ENCODE measurements around the gene NLRC5. TPM values are rescaled to one million over a fixed set of nuclear protein-coding genes. Genes with fewer than 3 reads are reported as not detected.

NLRC5 gene
- total RNA-seq, 4 donors from 2014 or later, result 14.4 to 22.5 (median 16.6) TPM

DNA sequence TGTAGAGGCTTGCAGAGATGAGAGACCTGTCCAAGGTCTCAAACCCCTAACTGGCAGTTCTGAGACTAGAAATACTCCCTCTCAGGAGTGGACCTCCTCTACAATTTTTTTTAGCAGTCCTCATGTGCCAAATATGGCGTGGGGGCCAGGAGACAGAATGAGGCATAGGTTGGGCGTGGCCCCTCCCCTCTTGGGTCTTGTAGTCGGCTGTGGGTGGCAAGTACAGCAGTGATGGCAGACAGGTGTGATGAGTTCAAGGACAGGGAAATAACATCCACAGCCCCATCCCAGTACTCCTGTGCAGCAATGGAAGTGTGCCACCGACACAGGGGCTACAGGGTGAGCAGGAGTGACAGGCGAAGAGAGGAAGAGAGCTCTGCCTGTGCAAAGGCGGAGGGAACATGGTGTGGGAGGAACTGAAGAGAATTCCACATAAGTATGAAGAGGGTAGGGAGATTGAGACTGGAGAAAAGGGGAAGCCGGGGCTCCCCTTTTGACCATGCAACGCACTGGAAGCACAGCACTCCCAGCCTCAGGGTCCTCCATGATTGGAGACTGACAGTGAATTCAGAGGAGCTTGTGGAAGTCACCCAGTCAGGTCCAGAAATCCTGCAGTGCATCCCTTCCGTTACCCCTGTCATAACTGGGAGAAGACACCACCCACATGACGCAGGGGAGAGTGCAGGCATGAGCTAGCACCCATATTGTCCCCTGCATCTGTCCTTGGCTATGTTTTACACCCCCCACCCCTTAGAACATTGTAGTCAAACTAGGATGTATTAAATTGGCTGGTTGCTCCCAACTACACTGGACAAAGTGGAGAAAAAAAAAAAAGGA lies 42.4 kb upstream of the NLRC5 start:
- WGBS, result 89% methylated on average over 10 of the region's 10 CpGs
- Histone ChIP-seq H3K4me1 (peaks cover 0 to 4% (median 0%) of the 10 kb centered on the region in 4 donors), H3K27me3 (no peaks in the 10 kb centered on the region), H3K27ac (replicated peaks in 1 of 4) (no peak overlapping the region), H3K36me3 (peaks cover 36 to 70% (median 61%) of the 10 kb centered on the region in 4 donors), H3K4me3 (no peak overlapping the region), H3K9me3 (no peaks in the 10 kb centered on the region)
- intact Hi-C loops (cut with DNase I), result loop anchor here (5.0 kb wide), 1 partner anchor 80 kb away; the partner anchor contains the start of gene SLC12A3
- TF ChIP-seq EP300 (IDR thresholded peaks at IDR 0.05), result no peak
- TF ChIP-seq POLR2AphosphoS5 (IDR thresholded peaks at IDR 0.05), result no peak
- TF ChIP-seq, protein P1, sequence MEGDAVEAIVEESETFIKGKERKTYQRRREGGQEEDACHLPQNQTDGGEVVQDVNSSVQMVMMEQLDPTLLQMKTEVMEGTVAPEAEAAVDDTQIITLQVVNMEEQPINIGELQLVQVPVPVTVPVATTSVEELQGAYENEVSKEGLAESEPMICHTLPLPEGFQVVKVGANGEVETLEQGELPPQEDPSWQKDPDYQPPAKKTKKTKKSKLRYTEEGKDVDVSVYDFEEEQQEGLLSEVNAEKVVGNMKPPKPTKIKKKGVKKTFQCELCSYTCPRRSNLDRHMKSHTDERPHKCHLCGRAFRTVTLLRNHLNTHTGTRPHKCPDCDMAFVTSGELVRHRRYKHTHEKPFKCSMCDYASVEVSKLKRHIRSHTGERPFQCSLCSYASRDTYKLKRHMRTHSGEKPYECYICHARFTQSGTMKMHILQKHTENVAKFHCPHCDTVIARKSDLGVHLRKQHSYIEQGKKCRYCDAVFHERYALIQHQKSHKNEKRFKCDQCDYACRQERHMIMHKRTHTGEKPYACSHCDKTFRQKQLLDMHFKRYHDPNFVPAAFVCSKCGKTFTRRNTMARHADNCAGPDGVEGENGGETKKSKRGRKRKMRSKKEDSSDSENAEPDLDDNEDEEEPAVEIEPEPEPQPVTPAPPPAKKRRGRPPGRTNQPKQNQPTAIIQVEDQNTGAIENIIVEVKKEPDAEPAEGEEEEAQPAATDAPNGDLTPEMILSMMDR (IDR thresholded peaks at IDR 0.05), result no peak
- no peak for TF ChIP-seq POLR2A (IDR thresholded peaks at IDR 0.05; ENCODE audit: low read depth)
- DNase-seq (ENCODE audit: extremely low spot score), result no peak

DNA sequence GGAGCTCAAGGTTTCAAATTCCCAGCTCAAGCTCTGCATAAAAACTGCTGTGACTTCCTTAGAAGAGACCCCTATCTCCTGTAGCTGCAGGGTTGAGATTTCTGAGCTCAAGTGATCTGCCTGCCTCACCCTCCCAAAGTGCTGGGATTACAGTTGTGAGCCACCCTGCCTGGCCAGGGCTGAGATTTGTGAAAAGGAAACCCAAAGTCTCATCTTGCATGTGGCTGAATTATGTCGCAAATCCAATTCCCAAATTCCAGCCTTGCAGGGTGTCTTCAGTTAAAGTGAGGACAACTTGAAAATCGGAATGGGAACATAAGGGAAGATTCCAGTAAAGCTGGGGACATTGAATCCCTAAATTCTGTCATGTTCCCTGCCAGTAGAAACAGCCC lies 41.8 kb upstream of the NLRC5 start:
- H3K27me3 ChIP-seq, result no peaks in the 10 kb centered on the region
- peaks cover 0 to 2% (median 0%) of the 10 kb centered on the region in 4 donors for H3K4me1 ChIP-seq
- intact Hi-C loops (cut with DNase I), result loop anchor here (5.0 kb wide), 1 partner anchor 80 kb away; the partner anchor contains the start of gene SLC12A3
- 84% methylated on average over 2 of the region's 2 CpGs for WGBS
- no peak overlapping the region for H3K4me3 ChIP-seq
- TF ChIP-seq POLR2A (IDR thresholded peaks at IDR 0.05; ENCODE audit: low read depth) (no peak), POLR2AphosphoS5 (IDR thresholded peaks at IDR 0.05) (no peak), EP300 (IDR thresholded peaks at IDR 0.05) (no peak)
- TF ChIP-seq, protein P1 (IDR thresholded peaks at IDR 0.05), result no peak
- DNase-seq (ENCODE audit: extremely low spot score), result no peak
- H3K36me3 ChIP-seq, result peaks cover 30 to 64% (median 54%) of the 10 kb centered on the region in 4 donors
- H3K9me3 ChIP-seq, result no peaks in the 10 kb centered on the region
- no peak overlapping the region for H3K27ac ChIP-seq (replicated peaks in 1 of 4)

DNA sequence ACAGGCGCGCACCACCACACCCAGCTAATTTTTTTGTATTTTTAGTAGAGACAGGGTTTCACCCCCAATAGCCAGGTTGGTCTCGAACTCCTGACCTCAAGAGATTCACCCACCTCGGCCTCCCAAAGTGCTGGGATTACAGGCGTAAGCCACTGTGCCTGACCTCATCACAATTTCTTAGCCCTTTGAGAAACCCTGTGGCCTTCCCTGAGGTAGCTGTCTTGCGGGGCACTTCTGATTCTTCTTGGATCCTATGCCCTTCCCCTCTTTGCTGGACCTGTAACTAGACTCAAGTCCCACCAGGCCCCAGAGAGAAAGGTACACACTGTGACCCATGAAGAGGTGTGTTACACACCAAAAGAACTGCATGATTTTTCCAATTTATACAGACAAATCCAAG lies 41.1 kb upstream of the NLRC5 start:
- intact Hi-C loops (cut with DNase I), result loop anchor here (5.0 kb wide), 1 partner anchor 81 kb away; the partner anchor contains the start of gene SLC12A3
- TF ChIP-seq EP300 (IDR thresholded peaks at IDR 0.05), result no peak
- no peak for TF ChIP-seq POLR2A (IDR thresholded peaks at IDR 0.05; ENCODE audit: low read depth)
- TF ChIP-seq POLR2AphosphoS5 (IDR thresholded peaks at IDR 0.05), result no peak
- TF ChIP-seq, protein P1 (IDR thresholded peaks at IDR 0.05), result no peak
- Histone ChIP-seq H3K27ac (replicated peaks in 1 of 4) (no peak overlapping the region), H3K9me3 (no peaks in the 10 kb centered on the region), H3K4me3 (no peak overlapping the region), H3K4me1 (no peaks in the 10 kb centered on the region), H3K27me3 (no peaks in the 10 kb centered on the region), H3K36me3 (peaks cover 23 to 57% (median 48%) of the 10 kb centered on the region in 4 donors)
- WGBS, result over 99% methylated on average over 6 of the region's 6 CpGs
- no peak for DNase-seq (ENCODE audit: extremely low spot score)

DNA sequence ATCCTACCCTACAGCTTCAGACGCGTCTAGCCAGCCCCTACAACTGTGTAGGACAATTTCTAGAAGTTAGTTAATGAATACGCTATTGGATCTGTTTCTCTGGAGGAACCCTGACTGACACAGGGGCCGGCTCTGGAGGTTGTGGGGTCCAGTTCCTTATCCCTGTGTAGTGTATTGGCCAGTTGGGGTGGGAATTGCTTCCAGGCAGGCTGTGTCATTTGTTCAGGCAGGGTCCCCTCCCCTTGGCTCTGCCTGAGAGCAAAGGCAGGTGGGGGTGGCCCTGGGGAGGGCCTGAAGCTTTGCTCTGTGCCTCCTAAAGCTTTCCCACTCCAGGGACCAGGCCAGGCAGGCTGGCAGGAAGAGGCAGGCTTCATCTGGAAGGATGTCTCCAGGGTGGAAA lies 39.3 kb upstream of the NLRC5 start:
- 96% methylated on average over 4 of the region's 4 CpGs for WGBS
- no peaks in the 10 kb centered on the region for H3K9me3 ChIP-seq
- H3K27ac ChIP-seq (replicated peaks in 1 of 4), result no peak overlapping the region
- H3K4me1 ChIP-seq, result no peaks in the 10 kb centered on the region
- TF ChIP-seq, protein P1 (IDR thresholded peaks at IDR 0.05), result no peak
- TF ChIP-seq EP300 (IDR thresholded peaks at IDR 0.05) (no peak), POLR2AphosphoS5 (IDR thresholded peaks at IDR 0.05) (no peak), POLR2A (IDR thresholded peaks at IDR 0.05; ENCODE audit: low read depth) (no peak)
- H3K27me3 ChIP-seq, result no peaks in the 10 kb centered on the region
- peaks cover 5 to 39% (median 30%) of the 10 kb centered on the region in 4 donors for H3K36me3 ChIP-seq
- no peak overlapping the region for H3K4me3 ChIP-seq
- intact Hi-C loops (cut with DNase I), result no loop called here
- DNase-seq (ENCODE audit: extremely low spot score), result no peak

Data from esophagus muscularis mucosa (tissue), 4 donors.